H1 (cell line): ENCODE measurements around the gene RIF1.

Experiments
- ATF3 ChIP-seq: IDR thresholded peaks from 2 replicates; pipeline ENCODE4 v1.6.1; 2011; ENCODE audit warnings: low read depth, mild to moderate bottlenecking, low read length; ENCODE audit not compliant: insufficient read depth
- CBX8 ChIP-seq: fragments of 300-800, 300-1000 bp; sonication (generic); IDR thresholded peaks from 2 replicates; pipeline ENCODE4 v1.7.1; 2016; ENCODE audit warnings: low read depth, low read length, borderline replicate concordance
- CEBPB ChIP-seq: IDR thresholded peaks from 2 replicates; pipeline ENCODE4 v1.6.1; 2012; ENCODE audit warnings: low read depth, low read length
- MAFK ChIP-seq: IDR thresholded peaks from 2 replicates; pipeline ENCODE4 v1.6.1; 2012; ENCODE audit warnings: low read depth, mild to moderate bottlenecking, improper control_type of control experiment, low read length
- SP1 ChIP-seq: IDR thresholded peaks from 2 replicates; pipeline ENCODE4 v1.6.1; 2011; ENCODE audit warnings: low read depth, low read length
- TAF1 ChIP-seq: IDR thresholded peaks from 2 replicates; pipeline ENCODE4 v1.6.1; 2011; ENCODE audit warnings: mild to moderate bottlenecking, low read depth, low read length
- TBP ChIP-seq: IDR thresholded peaks from 2 replicates; pipeline ENCODE4 v1.6.1; 2011; ENCODE audit warnings: low read depth, low read length, improper control_type of control experiment
- YY1 ChIP-seq: IDR thresholded peaks from 2 replicates; pipeline ENCODE4 v1.6.1; 2011; ENCODE audit warnings: low read depth, mild to moderate bottlenecking, low read length
- TF ChIP-seq, protein P1 (sequence below): IDR thresholded peaks from 2 replicates; pipeline ENCODE4 v1.6.1; 2011; ENCODE audit warnings: low read length, improper control_type of control experiment
- TF ChIP-seq, protein P2 (sequence below), 3 experiments: IDR thresholded peaks; 1 replicate in 2 of 3; 2 replicates in 1 of 3; pipeline versions ENCODE4 v1.5.1 to v1.6.1; 2011; ENCODE audit warnings: low read length in 3 of 3, mild to moderate bottlenecking in 3 of 3, inconsistent platforms in 2 of 3, low read depth in 1 of 3, moderate library complexity in 1 of 3; ENCODE audit not compliant: insufficient read depth in 1 of 3; ENCODE audit errors: control extremely low read depth in 1 of 3

DNA sequence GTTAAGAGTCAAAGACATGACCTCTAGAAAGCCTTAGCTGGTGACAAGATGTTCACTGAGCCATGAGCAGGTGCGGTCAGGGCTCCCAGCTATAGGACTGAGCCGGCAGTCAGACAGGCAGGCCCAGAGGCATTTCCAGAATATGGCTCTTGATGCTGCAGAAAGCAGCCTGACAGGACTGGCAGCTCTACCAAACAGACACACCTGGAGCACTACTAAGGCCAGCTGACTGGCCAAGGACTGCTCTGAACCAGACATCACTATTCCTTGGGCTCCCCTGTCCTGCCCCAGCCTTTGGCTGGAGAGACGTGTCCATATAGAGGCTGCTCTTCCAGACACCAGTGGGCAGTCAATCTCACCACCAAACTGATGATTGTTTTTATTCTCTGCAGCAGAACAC is 98.8 kb downstream of the RIF1 start:
- TF ChIP-seq TAF1 (no peak), CEBPB (no peak), SP1 (no peak), YY1 (no peak), CBX8 (no peak), ATF3 (no peak), TBP (no peak), MAFK (no peak)
- TF ChIP-seq, protein P1, sequence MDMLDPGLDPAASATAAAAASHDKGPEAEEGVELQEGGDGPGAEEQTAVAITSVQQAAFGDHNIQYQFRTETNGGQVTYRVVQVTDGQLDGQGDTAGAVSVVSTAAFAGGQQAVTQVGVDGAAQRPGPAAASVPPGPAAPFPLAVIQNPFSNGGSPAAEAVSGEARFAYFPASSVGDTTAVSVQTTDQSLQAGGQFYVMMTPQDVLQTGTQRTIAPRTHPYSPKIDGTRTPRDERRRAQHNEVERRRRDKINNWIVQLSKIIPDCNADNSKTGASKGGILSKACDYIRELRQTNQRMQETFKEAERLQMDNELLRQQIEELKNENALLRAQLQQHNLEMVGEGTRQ: no peak
- TF ChIP-seq, protein P2, sequence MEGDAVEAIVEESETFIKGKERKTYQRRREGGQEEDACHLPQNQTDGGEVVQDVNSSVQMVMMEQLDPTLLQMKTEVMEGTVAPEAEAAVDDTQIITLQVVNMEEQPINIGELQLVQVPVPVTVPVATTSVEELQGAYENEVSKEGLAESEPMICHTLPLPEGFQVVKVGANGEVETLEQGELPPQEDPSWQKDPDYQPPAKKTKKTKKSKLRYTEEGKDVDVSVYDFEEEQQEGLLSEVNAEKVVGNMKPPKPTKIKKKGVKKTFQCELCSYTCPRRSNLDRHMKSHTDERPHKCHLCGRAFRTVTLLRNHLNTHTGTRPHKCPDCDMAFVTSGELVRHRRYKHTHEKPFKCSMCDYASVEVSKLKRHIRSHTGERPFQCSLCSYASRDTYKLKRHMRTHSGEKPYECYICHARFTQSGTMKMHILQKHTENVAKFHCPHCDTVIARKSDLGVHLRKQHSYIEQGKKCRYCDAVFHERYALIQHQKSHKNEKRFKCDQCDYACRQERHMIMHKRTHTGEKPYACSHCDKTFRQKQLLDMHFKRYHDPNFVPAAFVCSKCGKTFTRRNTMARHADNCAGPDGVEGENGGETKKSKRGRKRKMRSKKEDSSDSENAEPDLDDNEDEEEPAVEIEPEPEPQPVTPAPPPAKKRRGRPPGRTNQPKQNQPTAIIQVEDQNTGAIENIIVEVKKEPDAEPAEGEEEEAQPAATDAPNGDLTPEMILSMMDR (IDR thresholded peaks at IDR 0.05; ENCODE audit: control extremely low read depth in 1 of 3, insufficient read depth in 1 of 3, low read depth in 1 of 3, low read length in 3 of 3): no peak
